Measurements from ENCODE around the gene ARAP3.

ARAP3 gene

DNA sequence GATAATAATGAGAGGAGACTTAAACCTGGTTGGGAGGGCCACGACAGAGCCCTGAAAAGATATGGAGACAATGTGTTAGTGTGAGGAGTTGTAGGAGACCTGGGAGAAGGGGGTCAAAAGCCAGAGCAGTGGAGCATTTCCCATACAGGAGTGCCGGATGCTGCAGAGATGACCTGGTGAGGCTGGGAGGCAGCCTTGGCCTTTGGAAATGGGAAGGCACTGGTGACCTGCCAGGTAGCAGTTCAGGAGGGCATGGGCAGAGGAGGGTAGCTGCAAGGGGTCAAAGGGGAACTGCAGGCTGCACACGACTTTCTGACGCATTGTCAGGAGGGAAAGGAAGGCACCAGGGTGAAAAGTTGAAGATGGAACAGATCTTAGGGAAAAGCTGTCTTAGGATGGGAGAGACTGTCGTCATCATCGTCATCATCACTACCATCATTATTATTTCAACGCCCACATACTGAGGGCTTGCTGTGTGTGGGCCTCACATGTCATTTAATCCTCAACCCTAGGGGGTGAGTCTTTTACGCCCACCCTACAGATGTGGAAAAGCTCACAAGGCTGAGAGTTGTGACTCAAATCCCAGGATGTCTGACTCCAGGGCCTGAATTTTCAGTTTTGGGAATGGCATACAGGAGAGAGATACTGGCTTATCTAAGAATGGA, 13.3 kb downstream of the ARAP3 start:
- DNase-seq (ENCODE audit: low read depth, low spot score) = no peak

DNA sequence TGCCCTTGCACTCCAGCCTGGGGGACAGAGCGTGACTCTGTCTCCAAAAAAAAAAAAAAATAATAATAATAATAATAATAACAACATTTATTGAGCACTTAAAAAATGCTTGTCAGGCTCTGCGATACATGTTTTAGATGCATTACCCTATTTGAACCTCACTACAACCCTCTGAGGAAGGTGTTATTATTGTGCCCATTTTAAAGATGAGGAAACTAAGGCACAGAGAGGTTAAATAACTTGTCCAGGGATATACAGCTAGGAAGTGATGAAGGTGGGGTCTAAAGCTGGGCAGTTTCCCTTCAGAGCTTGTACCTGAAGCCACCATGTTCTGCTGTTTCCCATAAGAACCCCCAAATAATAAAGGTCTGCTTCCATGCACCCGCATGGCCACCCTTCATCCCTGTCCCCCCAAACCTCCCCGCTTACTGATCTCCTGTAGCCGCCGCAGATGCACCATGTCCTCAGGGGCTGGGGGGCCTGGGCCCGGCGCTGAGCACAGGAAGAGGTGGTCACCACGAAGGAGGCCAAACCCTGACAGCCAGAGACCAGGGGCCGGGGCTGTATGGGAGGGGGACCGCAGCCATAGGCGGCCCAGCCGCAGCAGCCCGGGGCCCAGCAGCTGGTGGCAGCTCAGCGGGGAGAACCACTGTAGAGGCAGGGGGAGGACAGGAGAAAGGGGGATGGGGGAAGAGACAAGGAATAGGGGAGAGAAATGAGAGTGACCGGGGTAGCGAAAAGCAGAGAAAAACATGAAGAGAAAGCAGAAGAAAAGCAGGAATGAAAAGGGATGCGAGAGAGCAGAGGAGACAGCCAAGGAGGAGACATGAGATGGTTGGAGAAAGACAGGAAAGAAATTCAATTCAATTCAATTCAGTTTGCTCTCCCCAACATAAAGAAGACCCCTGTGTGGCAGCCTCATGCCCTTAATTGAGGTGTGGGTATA, 15.8 kb downstream of the ARAP3 start:
- no peak for DNase-seq (ENCODE audit: low read depth, low spot score)

DNA sequence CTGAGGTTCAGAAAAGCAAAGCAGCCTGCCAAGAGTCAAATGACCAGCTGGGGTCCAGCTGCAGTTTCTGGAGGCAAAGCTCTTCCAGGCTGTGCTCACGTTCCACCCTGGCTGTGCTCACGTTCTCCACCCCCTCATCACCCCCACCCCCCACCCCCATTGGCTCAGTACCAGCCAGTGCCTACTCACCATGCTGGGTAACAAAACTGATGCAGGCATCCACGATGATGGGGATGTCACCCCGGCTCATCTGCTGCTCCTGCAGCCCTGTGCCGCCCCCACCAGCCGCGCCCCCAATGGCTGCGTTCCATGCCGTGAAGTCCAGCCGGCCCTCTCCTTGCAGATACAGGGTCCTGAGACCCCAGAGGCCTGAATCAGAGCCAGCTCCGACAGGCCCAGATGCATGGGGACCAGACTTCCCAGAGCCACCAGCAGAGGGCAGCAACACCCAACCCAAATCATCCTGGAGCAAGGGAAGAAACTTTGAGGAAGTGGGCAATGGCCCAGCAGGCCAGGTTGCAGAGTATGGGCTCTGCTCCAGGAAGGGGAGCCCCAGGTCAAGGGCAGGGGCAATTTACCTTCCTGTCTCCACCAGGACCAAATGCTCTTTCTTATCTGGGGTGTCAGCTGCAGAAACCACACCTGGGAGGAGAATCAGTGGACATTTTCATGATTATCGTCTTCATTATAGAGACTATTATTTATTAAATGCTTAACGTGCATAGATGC, 17.1 kb downstream of the ARAP3 start:
- DNase-seq (ENCODE audit: low read depth, low spot score) = no peak

DNA sequence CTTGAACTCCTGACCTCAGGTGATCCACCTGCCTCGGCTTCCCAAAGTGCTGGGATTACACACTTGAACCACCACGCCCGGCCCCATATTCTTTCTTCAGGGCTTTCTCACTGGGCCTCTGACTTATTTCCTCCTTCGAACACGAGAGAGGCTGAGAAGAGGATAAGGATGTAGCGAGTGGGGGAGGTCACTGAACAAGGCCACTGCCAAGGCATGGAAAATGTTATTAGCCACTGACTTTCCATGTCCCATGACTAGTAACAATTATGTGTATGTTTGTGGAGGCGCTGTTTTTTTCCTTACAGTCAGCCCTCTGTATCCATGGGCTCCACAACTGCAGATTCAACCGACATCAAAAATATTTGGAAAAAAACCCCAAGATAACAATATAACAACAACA, 18.5 kb downstream of the ARAP3 start:
- no peak for DNase-seq (ENCODE audit: low read depth, low spot score)

DNA sequence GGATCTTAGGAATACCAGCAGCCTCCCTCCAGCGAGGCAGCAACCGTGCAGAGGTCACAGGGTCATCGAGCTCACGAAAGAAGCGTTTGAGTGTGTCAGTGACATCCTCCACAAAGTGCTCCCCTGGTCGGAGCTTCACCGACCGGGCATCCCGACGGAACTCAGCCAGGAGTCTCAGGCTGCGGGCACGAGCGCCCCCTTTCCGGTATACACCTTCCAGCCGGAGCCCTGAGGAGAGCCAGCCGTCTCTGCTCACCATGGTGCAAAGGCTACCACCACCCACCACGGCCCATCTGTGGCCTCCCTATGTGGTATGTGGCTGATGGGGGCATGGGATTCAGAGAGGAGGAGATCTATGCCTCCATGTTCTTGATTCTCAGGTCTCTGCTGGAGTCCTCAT, 20.0 kb downstream of the ARAP3 start:
- DNase-seq (ENCODE audit: low read depth, low spot score) = no peak

DNA sequence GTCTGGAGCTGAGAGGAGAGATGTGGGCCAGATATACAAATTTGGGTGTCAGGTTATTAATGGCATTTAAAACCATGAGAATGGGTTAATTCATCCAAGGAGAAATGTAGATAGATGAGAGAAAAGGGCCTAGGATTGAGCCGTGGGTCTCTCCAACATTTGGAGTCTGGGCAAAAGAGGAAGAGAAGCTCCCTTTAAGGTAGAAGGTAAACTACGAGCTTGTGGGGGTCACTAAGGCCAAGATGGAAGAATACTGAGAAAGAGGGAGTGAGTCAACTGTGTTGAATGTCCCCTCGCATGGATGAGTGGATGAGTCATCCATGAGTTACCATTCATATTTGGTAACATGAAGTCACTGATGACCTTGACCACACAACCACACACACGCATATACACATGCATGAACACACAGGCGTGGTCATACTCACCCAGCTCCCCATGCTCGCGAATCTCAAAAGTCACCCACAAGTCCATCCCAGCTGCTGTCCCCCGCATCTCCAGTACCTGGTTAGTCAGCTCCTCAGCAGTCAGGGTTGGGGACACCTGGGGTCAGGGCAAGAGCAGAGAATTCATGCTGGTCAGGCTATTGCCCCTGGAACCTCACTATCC, 24.0 kb downstream of the ARAP3 start:
- DNase-seq (ENCODE audit: low read depth, low spot score) = no peak

DNA sequence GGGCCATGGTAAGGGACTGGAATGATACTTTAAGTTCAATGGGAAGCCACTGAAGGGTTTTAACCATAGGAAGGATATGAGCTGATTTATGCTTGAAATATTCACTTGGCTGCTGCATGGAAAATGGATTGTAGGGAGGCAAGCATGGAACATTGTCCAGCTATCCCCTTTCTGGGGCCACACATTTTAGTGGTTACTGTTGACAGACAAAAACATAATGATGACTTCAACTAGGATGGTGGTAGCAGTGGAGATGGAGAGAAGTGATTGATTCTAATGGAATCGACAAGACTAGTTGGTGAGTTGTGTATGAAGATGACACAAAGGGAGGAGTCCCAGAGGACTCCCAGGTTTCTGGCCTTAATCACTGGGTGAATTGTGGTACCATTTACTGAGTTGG, 24.6 kb downstream of the ARAP3 start:
- no peak for DNase-seq (ENCODE audit: low read depth, low spot score)

DNA sequence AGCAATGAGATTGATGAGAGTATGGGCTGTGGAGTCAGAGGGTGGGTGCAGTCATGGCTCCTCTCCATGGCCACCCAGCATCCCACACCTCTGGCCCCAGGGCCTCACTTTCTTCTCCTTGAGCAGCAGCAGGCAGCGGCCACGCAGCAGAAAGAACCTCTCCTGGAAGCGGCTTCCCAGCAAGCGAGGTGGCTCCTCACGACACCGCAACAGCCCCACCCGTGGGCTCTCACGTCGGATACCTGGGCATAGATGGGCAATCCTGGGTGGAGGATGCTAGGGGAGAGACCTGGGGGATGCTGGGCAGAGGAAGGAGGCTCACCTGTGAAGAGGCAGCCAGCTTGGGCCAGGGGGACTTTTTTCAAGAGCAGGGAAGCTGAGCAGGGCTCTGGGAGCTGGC, 25.6 kb downstream of the ARAP3 start:
- DNase-seq (ENCODE audit: low read depth, low spot score) = no peak

DNA sequence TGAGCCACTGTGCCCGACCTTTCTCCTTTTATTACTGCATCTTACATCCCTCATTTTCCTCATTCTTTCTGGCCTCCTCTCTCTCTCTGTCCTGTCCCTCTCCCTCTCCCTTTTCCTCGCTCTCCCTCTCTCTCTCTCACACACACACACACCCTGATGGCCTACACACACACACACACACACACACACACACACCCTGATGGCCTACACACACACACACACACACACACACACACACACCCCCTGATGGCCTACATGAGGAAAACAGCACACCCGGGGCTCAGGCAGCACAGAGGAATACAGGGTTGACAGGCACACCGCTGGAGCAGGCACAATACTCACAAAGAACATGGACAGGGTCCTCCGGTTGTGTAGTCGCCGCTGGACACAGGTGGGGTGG, 27.0 kb downstream of the ARAP3 start:
- DNase-seq (ENCODE audit: low read depth, low spot score) = no peak

DNA sequence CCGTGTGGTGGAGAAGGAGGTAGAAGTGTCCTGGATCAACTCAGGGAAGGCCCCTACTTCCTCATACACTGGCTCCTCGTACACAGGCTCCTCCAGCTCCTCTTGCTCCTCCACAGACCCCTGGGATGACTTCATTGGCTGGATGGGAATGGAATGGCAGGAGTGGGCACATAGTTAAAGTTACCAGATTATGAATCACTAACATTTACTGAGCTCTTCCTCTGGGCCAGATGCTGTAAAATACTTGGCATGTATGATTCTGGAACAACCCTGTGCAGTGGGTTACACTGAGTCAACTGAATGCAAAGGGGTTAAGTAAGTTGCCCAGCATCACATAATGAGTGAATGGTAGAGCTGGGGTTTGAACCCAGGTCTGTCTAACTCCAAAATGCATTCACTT, 27.7 kb downstream of the ARAP3 start:
- DNase-seq (ENCODE audit: low read depth, low spot score) = no peak

DNA sequence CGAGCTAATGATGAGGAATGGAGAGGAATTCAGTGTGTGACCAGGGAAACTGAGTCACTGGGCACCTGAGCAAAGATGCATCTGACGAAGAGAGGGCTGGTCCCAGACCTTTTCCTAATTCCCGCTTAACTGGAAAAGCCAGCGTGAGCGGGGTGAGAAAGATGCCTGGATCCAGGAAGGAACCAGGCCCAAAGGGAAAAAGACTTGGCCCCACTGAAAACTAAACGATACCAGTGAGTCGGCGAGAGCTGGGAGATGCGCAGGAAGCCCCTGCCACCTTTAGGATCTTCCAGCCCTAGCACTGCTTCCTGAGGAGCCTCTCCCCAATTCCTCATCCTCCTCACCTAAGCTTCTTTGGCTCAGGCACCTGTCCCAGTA, 30.3 kb downstream of the ARAP3 start:
- no peak for DNase-seq (ENCODE audit: low read depth, low spot score)

DNA sequence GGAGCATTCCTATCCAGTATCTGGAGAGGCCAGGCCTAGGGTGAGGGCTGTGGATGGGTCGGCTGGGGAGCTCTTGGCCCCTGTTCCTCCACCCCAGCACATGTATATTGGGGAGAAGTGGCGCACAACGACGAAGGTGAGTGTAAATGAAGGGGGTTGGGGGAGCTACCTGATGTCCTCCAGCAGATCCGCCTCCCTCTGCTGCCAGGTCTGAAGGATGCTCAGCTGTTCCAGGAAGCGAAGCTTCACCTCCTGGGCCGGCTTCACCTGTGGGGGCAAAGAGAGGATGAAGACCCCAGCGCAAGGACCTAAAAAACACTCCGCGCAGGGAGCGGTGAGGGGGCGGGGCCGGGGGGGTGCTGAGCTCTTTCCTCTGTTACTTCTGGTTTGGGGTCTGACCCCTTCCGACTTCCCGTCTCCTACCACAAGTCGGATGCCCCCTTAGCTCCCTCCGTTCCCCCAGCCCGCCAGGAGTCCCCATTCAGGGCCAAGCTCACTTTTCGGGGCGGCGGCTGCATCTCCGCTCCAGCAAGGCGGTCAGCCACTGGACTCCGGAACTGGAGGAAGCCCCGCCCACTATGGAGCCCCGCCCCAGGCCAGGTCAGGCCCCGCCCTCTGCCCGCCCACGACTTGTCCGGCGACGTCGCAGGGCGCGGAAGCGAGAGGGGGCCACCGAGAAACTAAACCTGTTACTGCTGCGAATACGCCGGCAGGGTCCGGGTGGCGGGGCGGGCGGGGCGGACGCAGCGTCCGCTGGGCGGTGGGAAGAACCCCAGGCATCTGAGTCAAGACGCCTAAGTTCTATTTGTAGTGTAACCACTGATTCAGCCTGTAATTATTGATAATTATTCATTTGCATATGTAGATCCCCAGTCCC, 30.9 kb downstream of the ARAP3 start, which contains the start of gene FCHSD1:
TSS of gene FCHSD1 (minus strand) at position 568 of the 877 bp plus-strand sequence. CDS start at position 518, 50 bp downstream.
- no peak for DNase-seq (ENCODE audit: low read depth, low spot score)

DNA sequence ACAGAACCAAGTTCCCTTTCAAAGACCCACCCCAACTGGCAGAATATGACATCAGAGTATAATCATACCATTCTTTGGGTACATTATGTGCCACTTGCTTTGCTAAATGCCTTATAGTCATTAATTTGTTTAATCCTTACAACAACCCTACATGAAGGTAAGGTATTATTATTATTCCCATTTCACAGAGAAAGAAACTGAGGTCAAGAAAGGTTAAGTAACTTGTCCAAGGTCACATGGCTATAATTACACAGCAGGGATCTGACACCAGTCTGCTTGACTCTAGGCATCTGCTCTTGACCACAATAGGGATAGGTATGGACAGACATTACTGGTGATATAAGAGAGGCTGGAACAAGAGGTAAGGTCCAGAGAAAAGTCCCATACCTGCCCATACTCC, 32.1 kb downstream of the ARAP3 start:
- DNase-seq (ENCODE audit: low read depth, low spot score) = no peak

DNA sequence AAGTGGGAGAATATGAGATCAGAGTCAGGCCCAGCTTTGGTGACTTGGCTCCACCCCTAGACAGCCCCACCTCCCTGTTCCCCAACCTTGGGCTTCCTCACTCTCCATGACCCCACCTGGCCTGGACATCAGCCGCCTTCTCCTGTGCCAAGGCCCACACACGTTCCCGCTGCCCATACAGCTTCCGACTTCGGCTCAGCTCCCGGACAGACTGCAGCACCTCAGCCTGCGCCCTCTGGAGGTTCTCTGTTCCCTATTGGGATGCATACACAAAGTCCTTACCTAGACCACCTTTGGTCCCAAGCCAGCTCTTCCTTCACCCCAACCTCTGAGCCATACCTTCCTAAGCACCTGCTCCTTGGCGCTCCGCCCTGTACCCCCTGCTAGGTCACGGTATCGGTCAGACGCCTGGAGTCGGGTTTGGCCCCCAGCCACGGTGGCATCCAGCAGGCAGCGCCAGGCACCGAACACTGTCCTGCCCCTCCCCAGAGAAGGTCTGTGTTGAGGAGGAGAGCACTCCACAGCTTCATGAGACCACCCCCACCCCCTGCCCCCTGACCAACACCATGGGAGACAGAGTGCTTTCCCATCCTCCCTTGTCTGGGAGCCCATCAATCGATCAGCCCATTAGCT, 32.9 kb downstream of the ARAP3 start:
- DNase-seq (ENCODE audit: low read depth, low spot score) = no peak

DNA sequence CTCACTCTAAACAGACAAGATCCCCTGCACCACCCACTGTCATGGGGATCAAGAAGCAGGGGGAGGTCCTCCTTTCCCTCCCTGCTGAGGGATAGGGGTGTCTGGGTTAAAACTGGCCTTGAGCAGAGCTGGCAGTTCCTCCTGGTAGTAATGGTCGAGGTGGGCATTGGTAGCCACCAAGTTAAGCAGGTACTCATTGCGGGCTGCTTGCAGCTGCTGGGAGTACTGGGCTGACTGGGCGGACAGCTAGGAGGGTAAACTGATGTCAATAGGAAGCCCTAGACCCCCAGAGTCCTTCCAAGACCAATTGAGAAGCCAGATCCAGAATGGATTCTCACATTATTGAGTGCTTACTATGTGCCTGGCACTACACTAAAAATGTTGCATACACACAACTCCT, 34.2 kb downstream of the ARAP3 start:
- DNase-seq (ENCODE audit: low read depth, low spot score) = no peak

DNA sequence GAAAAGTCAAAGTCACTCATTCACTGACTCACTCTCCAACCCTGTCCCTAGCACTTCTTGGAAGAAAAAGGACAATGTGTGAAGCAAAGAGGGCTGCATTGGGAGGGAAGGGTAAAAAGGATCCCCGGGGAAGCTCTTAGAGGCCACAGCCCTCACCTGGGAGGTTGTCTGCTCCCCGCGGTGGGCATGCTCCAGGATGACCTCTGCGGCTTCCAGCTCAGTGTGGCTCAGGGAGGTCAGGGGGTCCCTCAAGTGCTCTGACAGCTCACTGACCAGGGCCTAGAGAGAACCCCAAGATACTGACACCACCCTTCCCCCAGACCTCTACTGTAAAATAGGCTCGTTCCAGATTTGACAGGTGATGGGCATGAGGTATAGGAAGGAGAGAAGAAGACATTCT, 34.8 kb downstream of the ARAP3 start:
- no peak for DNase-seq (ENCODE audit: low read depth, low spot score)

DNA sequence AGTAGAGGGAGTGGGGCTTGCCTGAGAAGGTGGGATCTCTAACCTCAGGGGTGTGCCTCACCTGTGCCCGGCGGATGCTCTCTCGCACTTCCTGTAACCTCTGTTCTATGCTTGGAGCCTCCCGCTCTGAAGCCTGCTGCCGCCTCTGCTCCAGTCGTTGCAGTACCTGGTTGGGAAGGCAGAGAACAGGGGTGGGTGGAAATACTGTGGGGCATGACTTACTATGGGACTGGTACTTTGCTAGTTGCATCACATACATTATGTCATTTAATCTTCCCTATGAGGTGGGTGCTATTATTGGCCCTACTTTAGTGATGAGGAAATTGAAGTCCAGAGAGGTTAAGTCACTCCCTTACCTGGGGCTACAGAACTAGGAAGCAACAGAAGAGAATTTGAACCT, 36.0 kb downstream of the ARAP3 start:
- no peak for DNase-seq (ENCODE audit: low read depth, low spot score)

DNA sequence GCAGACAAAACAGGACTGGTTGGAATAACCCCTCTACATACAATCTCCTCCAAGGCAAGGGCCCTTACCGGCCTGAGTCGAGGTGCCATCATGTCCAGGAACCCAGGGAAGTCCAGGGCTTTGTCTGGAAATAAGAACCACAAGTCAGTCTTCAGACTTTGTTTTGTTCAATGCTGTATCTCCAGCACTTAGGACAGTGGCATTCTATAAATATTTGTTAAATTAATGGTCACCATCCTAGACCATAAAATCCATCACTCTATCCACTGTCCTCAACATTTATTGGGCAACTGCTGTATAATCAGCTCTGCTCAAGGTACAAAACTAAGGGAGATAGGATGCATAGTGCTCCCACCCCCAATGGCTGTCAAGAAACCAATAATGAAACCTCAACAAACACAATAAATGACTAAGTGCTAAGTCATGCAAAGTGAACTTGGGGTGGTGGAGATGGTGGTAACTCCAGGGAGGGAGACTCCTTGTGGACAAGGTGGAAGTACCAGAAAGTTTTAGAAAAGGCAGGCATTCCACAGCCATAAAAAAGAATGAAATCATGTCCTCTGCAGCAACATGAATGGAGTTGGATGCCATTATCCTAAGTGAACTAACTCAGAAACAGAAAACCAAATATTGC, 40.3 kb downstream of the ARAP3 start:
- DNase-seq (ENCODE audit: low read depth, low spot score) = no peak

DNA sequence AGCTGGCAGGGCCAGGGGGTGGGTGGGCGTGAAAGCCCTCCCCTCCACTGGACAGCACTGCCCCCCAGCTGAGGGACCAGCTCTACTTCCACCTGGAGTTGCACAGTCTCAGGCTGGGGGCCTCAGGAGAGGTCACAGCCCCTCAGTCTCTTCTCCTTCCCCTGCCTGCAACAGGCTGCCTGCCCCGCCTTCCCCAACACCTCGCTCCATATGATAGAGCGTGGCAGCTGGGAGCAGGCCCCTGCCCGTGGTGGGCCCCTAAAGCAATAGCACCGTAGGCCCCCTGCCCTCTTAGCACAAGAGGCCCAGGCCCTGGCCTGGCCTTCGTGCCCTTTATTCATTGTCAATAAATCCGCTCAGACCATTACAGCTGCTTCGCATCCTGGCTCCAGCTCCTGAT, 41.3 kb downstream of the ARAP3 start:
- DNase-seq (ENCODE audit: low read depth, low spot score) = no peak

DNA sequence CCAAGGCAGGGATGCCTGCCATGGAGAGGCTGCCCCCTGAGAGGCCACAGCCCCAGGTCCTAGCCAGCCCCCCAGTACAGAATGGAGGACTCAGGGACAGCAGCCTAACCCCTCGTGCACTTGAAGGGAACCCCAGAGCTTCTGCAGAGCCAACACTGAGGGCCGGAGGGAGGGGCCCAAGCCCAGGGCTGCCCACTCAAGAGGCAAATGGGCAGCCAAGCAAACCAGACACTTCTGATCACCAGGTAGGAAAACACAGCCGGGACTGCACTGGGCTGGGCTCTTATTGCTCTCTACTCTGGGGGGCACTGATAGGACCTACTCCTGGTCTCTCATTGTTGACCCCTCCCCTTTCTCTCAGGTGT, 42.0 kb downstream of the ARAP3 start:
- DNase-seq (ENCODE audit: low read depth, low spot score) = no peak

Measured in brain pericyte (primary cell).